ENCODE data around the gene RNASEH1.

Gene RNASEH1

GRCh38 chr2:3598197-3598910, 40.2 kb upstream of the RNASEH1 start:
- no peak for TF ChIP-seq GATA2 (IDR thresholded peaks at IDR 0.05; ENCODE audit: low read depth, low read length)
- no peak for TF ChIP-seq GATA3 (IDR thresholded peaks at IDR 0.05; ENCODE audit: low read depth, low read length)

GRCh38 chr2:3597567-3597966, 39.4 kb upstream of the RNASEH1 start:
- TF ChIP-seq GATA2 (IDR thresholded peaks at IDR 0.05; ENCODE audit: low read depth, low read length) (no peak), GATA3 (IDR thresholded peaks at IDR 0.05; ENCODE audit: low read depth, low read length) (no peak)

GRCh38 chr2:3596901-3597417, 38.8 kb upstream of the RNASEH1 start:
- no peak for TF ChIP-seq GATA2 (IDR thresholded peaks at IDR 0.05; ENCODE audit: low read depth, low read length)
- no peak for TF ChIP-seq GATA3 (IDR thresholded peaks at IDR 0.05; ENCODE audit: low read depth, low read length)

GRCh38 chr2:3595985-3596384, 37.9 kb upstream of the RNASEH1 start:
- TF ChIP-seq GATA2 (IDR thresholded peaks at IDR 0.05; ENCODE audit: low read depth, low read length), result no peak
- no peak for TF ChIP-seq GATA3 (IDR thresholded peaks at IDR 0.05; ENCODE audit: low read depth, low read length)

GRCh38 chr2:3595404-3595803, 37.3 kb upstream of the RNASEH1 start:
- no peak for TF ChIP-seq GATA2 (IDR thresholded peaks at IDR 0.05; ENCODE audit: low read depth, low read length)
- no peak for TF ChIP-seq GATA3 (IDR thresholded peaks at IDR 0.05; ENCODE audit: low read depth, low read length)

GRCh38 chr2:3594493-3595281, 36.6 kb upstream of the RNASEH1 start, which contains the start of gene COLEC11:
Gene COLEC11, plus strand, starts transcription at chr2:3595112. Its CDS starts 9,229 bp downstream, at chr2:3604341.
- no peak for TF ChIP-seq GATA3 (IDR thresholded peaks at IDR 0.05; ENCODE audit: low read depth, low read length)
- peak; percentile 72 for TF ChIP-seq GATA2 (IDR thresholded peaks at IDR 0.05; ENCODE audit: low read depth, low read length)

GRCh38 chr2:3589086-3589485, 31.0 kb upstream of the RNASEH1 start:
- TF ChIP-seq GATA3 (IDR thresholded peaks at IDR 0.05; ENCODE audit: low read depth, low read length) (no peak), GATA2 (IDR thresholded peaks at IDR 0.05; ENCODE audit: low read depth, low read length) (no peak)

GRCh38 chr2:3588084-3588483, 30.0 kb upstream of the RNASEH1 start:
- no peak for TF ChIP-seq GATA3 (IDR thresholded peaks at IDR 0.05; ENCODE audit: low read depth, low read length)
- no peak for TF ChIP-seq GATA2 (IDR thresholded peaks at IDR 0.05; ENCODE audit: low read depth, low read length)

GRCh38 chr2:3587432-3587831, 29.3 kb upstream of the RNASEH1 start:
- TF ChIP-seq GATA2 (IDR thresholded peaks at IDR 0.05; ENCODE audit: low read depth, low read length) (no peak), GATA3 (IDR thresholded peaks at IDR 0.05; ENCODE audit: low read depth, low read length) (no peak)

- TF ChIP-seq GATA3 (IDR thresholded peaks at IDR 0.05; ENCODE audit: low read depth, low read length) (no peak), GATA2 (IDR thresholded peaks at IDR 0.05; ENCODE audit: low read depth, low read length) (no peak)
Measured at GRCh38 chr2:3587021-3587420, 28.9 kb upstream of the RNASEH1 start.

GRCh38 chr2:3586220-3586619, 28.1 kb upstream of the RNASEH1 start:
- TF ChIP-seq GATA3 (IDR thresholded peaks at IDR 0.05; ENCODE audit: low read depth, low read length) (no peak), GATA2 (IDR thresholded peaks at IDR 0.05; ENCODE audit: low read depth, low read length) (no peak)

GRCh38 chr2:3585261-3586109, 27.4 kb upstream of the RNASEH1 start:
- TF ChIP-seq GATA2 (IDR thresholded peaks at IDR 0.05; ENCODE audit: low read depth, low read length), result no peak
- no peak for TF ChIP-seq GATA3 (IDR thresholded peaks at IDR 0.05; ENCODE audit: low read depth, low read length)

- TF ChIP-seq GATA3 (IDR thresholded peaks at IDR 0.05; ENCODE audit: low read depth, low read length) (no peak), GATA2 (IDR thresholded peaks at IDR 0.05; ENCODE audit: low read depth, low read length) (no peak)
Measured at GRCh38 chr2:3584608-3585260, 26.6 kb upstream of the RNASEH1 start.
